ENCODE results near the gene DVL2. TPM values are rescaled to one million over a fixed set of nuclear protein-coding genes. Genes with fewer than 3 reads are reported as not detected.

DVL2 gene
- total and polyA plus RNA-seq, 2 of the 13 experiments (the other 11 are each of a cell fraction or from before 2014, with no cell fraction given) = 5.7 to 38.2 TPM

GRCh38 chr17:7179317-7180254 is 54.7 kb downstream of the DVL2 start, which contains the start of gene ASGR1 (continued):
- TF ChIP-seq E2F2 (CRISPR knock-in tag; IDR thresholded peaks at IDR 0.05; ENCODE audit: borderline replicate concordance) = no peak
- TF ChIP-seq RARG (CRISPR knock-in tag; IDR thresholded peaks at IDR 0.05; ENCODE audit: low read depth) = no peak
- 0 out of 2 replicates have a peak, but pooled peaks have one; percentile 12 for TF ChIP-seq MLLT10 (CRISPR knock-in tag; IDR thresholded peaks at IDR 0.05)
- TF ChIP-seq DNMT1 (CRISPR knock-in tag; IDR thresholded peaks at IDR 0.05) = no peak
- TF ChIP-seq ZNF580 (CRISPR knock-in tag; IDR thresholded peaks at IDR 0.05; ENCODE audit: borderline replicate concordance, low read depth) = peak; percentile 96
- TF ChIP-seq ZNF570 (CRISPR knock-in tag; IDR thresholded peaks at IDR 0.05; ENCODE audit: borderline replicate concordance) = no peak
- TF ChIP-seq PHB2 (IDR thresholded peaks at IDR 0.05; ENCODE audit: partially characterized antibody) = no peak
- TF ChIP-seq ZBTB3 (CRISPR knock-in tag; IDR thresholded peaks at IDR 0.05; ENCODE audit: borderline replicate concordance, low read depth) = no peak
- no peak for TF ChIP-seq NFE2L1 (CRISPR knock-in tag; IDR thresholded peaks at IDR 0.05; ENCODE audit: borderline replicate concordance)
- TF ChIP-seq RFX3 (CRISPR knock-in tag; IDR thresholded peaks at IDR 0.05) = no peak
- 0 out of 2 replicates have a peak, but pooled peaks have one; percentile 19 for TF ChIP-seq LRRFIP1 (CRISPR knock-in tag; conservative IDR thresholded peaks at IDR 0.05)
- no peak for TF ChIP-seq HMGA1 (CRISPR knock-in tag; conservative IDR thresholded peaks at IDR 0.05)
- TF ChIP-seq RORA (CRISPR knock-in tag; IDR thresholded peaks at IDR 0.05) = no peak
- TF ChIP-seq ZNF275 (CRISPR knock-in tag; IDR thresholded peaks at IDR 0.05; ENCODE audit: borderline replicate concordance) = no peak
- no peak for TF ChIP-seq SNAPC2 (CRISPR knock-in tag; IDR thresholded peaks at IDR 0.05)
- TF ChIP-seq JUND (CRISPR knock-in tag; IDR thresholded peaks at IDR 0.05) = peak; percentile 49; the same call in 1 of the 2 replicates
- TF ChIP-seq ZNF572 (CRISPR knock-in tag; IDR thresholded peaks at IDR 0.05) = peak; percentile 83; the same call in 1 of the 2 replicates
- TF ChIP-seq ETV6 (CRISPR knock-in tag; conservative IDR thresholded peaks at IDR 0.05) = no peak; the same call in none of the 2 replicates
- TF ChIP-seq TFE3 (CRISPR knock-in tag; IDR thresholded peaks at IDR 0.05) = peak; percentile 81
- TF ChIP-seq IKZF4 (CRISPR knock-in tag; IDR thresholded peaks at IDR 0.05; ENCODE audit: borderline replicate concordance, low read depth, not compliant biosample characterization) = no peak
- peak; percentile 63; the same call in 1 of the 2 replicates for TF ChIP-seq YEATS4 (CRISPR knock-in tag; IDR thresholded peaks at IDR 0.05; ENCODE audit: borderline replicate concordance)
- no peak for TF ChIP-seq WIZ (CRISPR knock-in tag; IDR thresholded peaks at IDR 0.05)

Data from HepG2 (cell line).